Activated CD4-positive, alpha-beta T cell treated with anti-CD3 and anti-CD28 coated beads for 36 hours (primary cell): ENCODE results near the gene HNRNPUL2. TPM values are rescaled to one million over a fixed set of nuclear protein-coding genes. Genes with fewer than 3 reads are reported as not detected.
A peak's percentile ranks its signal among the peaks of the same experiment; 100 is the strongest.
"Not testable (repeated sequence)": the region's sequence is repeated elsewhere in the genome, so short reads cannot be mapped to it uniquely, and the experiment has no call there.

Experiments
- ATAC-seq: fragments of 200-7000 bp; cut with Tn5 transposase; one replicate; pipeline ENCODE4 v1.10.0; 2021; ENCODE audit warnings: mild to moderate bottlenecking, moderate library complexity
- CTCF ChIA-PET: fragments of 350-600 bp; sonication (Branson Sonifier 250); formaldehyde crosslinking; loops from one replicate; lab custom pipeline; 2021; ENCODE audit warnings: antibody characterized with exemption; lab: Charles Lee
- POLR2A ChIA-PET: fragments of 350-600 bp; sonication (Branson Sonifier 250); formaldehyde crosslinking; loops from one replicate; lab custom pipeline; 2021; ENCODE audit warnings: antibody characterized with exemption, inconsistent platforms; lab: Charles Lee
- DNase-seq: peaks from one replicate; pipeline ENCODE4 v3.0.0-alpha.2; 2020
- H3K27ac Mint-ChIP-seq: one replicate; pipeline ENCODE4 v1.8.0; 2021; ENCODE audit warnings: mixed read lengths
- H3K27me3 Mint-ChIP-seq: one replicate; pipeline ENCODE4 v1.8.0; 2021; ENCODE audit warnings: mixed read lengths
- H3K36me3 Mint-ChIP-seq: one replicate; pipeline ENCODE4 v1.8.0; 2021; ENCODE audit warnings: low read depth, mixed read lengths
- H3K4me1 Mint-ChIP-seq: one replicate; pipeline ENCODE4 v1.8.0; 2021; ENCODE audit warnings: mixed read lengths
- H3K4me3 Mint-ChIP-seq: one replicate; pipeline ENCODE4 v1.8.0; 2021; ENCODE audit warnings: mild to moderate bottlenecking, moderate library complexity, mixed read lengths
- H3K9me3 Mint-ChIP-seq: one replicate; pipeline ENCODE4 v1.8.0; 2021; ENCODE audit warnings: low read depth, mixed read lengths
- intact Hi-C, 2 experiments: fragments of 100-400 bp; cut with DNase I in 1 of 2; cut with micrococcal nuclease in 1 of 2; formaldehyde crosslinking; loops; one replicate each; pipeline versions ENCODE4 v1.14.2 to v1.15.1; 2022 to 2024; cut with DNase I, micrococcal nuclease
- total RNA-seq, 2 experiments: library from RNA; stranded (reverse); gene quantifications; one replicate each; pipeline ENCODE4 v1.2.3, GENCODE V29; 2021

Gene HNRNPUL2
- total RNA-seq = 10 to 100 TPM; 48.7 to 59.6 TPM

GRCh38 chr11:62727165-62727871 is at the start of gene HNRNPUL2:
HNRNPUL2 (minus strand) TSS chr11:62727457; CDS start chr11:62727156, 301 bp downstream.
- ChIA-PET CTCF (interaction anchor here (0.7 to 1.6 kb wide), 18 partner anchors 10 to 303 kb away, joined by 3 to 10 read pairs (median 4); partner anchors contain the start of genes POLR2G, TUT1 and ZBTB3), POLR2A (interaction anchor here (0.6 to 3.7 kb wide), 32 partner anchors 8 to 1393 kb away, joined by 3 to 69 read pairs (median 4); partner anchors contain the start of genes C11orf98, CSKMT, CYB561A3 and EEF1G)
- DNase-seq (peak; percentile 99), ATAC-seq (peak; percentile 89)
- no peaks in the 10 kb centered on the region for H3K9me3 Mint-ChIP-seq
- peaks cover 57% of the 10 kb centered on the region for H3K36me3 Mint-ChIP-seq
- peak within 1 kb of the TSS; percentile 87 for H3K4me3 Mint-ChIP-seq
- H3K27me3 Mint-ChIP-seq = no peaks in the 10 kb centered on the region
- H3K4me1 Mint-ChIP-seq = peaks cover 39% of the 10 kb centered on the region
- intact Hi-C loops = loop anchor here (1.0 to 5.0 kb wide), 22 partner anchors 18 to 1590 kb away; partner anchors contain the start of genes TMEM179B (in 2 of the 2), UQCC3 (in 2 of the 2), C11orf98 (in 1 of the 2) and CSKMT (in 1 of the 2)
- peak within 1 kb of the TSS; percentile 97 for H3K27ac Mint-ChIP-seq

GRCh38 chr11:62775646-62776045 is 48.4 kb upstream of the HNRNPUL2 start:
- ChIA-PET CTCF (interaction anchor here (0.8 to 10.7 kb wide), 3 partner anchors 8 to 25 kb away, joined by 3 to 75 read pairs (median 3); partner anchors contain the start of gene TMEM179B), POLR2A (interaction anchor here (1.7 kb wide), 1 partner anchor 65 kb away, joined by 9 read pairs; no protein-coding TSS in a partner anchor)
- H3K4me1 Mint-ChIP-seq = peaks cover 28% of the 10 kb centered on the region
- peak overlapping the region; percentile 24 for H3K27ac Mint-ChIP-seq
- H3K4me3 Mint-ChIP-seq = no peak overlapping the region
- peaks cover 26% of the 10 kb centered on the region for H3K36me3 Mint-ChIP-seq
- ATAC-seq (no peak), DNase-seq (no peak)
- H3K27me3 Mint-ChIP-seq = no peaks in the 10 kb centered on the region
- intact Hi-C loops = no loop called here
- no peaks in the 10 kb centered on the region for H3K9me3 Mint-ChIP-seq

GRCh38 chr11:62774407-62774806 is 47.1 kb upstream of the HNRNPUL2 start:
- Mint-ChIP-seq H3K9me3 (no peaks in the 10 kb centered on the region), H3K4me3 (no peak overlapping the region), H3K27me3 (no peaks in the 10 kb centered on the region), H3K27ac (no peak overlapping the region), H3K4me1 (peaks cover 39% of the 10 kb centered on the region), H3K36me3 (peaks cover 31% of the 10 kb centered on the region)
- intact Hi-C loops = no loop called here
- POLR2A ChIA-PET = interaction anchor here (1.4 to 1.7 kb wide), 2 partner anchors 21 to 67 kb away, joined by 4 to 9 read pairs; partner anchors contain the start of gene ZBTB3
- CTCF ChIA-PET = interaction anchor here (0.7 to 10.7 kb wide), 4 partner anchors 9 to 231 kb away, joined by 3 to 75 read pairs (median 4); partner anchors contain the start of genes POLR2G and TMEM179B
- DNase-seq (no peak), ATAC-seq (no peak)

GRCh38 chr11:62771144-62772021 is 44.1 kb upstream of the HNRNPUL2 start, which contains the start of gene TAF6L:
TAF6L (plus strand) TSS chr11:62771396; CDS start chr11:62775784, 4,388 bp downstream.
- H3K27ac Mint-ChIP-seq = peak within 1 kb of the TSS; percentile 89
- H3K27me3 Mint-ChIP-seq = no peaks in the 10 kb centered on the region
- no peaks in the 10 kb centered on the region for H3K9me3 Mint-ChIP-seq
- POLR2A ChIA-PET = interaction anchor here (0.6 to 3.1 kb wide), 9 partner anchors 10 to 110 kb away, joined by 3 to 19 read pairs (median 5); partner anchors contain the start of genes C11orf98, CSKMT, HNRNPUL2 and POLR2G
- peaks cover 26% of the 10 kb centered on the region for H3K4me1 Mint-ChIP-seq
- CTCF ChIA-PET = interaction anchor here (0.7 to 10.7 kb wide), 9 partner anchors 8 to 197 kb away, joined by 3 to 75 read pairs (median 4); partner anchors contain the start of genes TMEM179B and ZBTB3
- peaks cover 19% of the 10 kb centered on the region for H3K36me3 Mint-ChIP-seq
- intact Hi-C loops = loop anchor here (1.0 to 2.0 kb wide), 14 partner anchors 10 to 180 kb away; partner anchors contain the start of genes POLR2G (in 2 of the 2), TMEM179B (in 2 of the 2), ZBTB3 (in 2 of the 2) and HNRNPUL2 (in 1 of the 2)
- ATAC-seq (peak; percentile 87), DNase-seq (peak; percentile 98)
- H3K4me3 Mint-ChIP-seq = peak within 1 kb of the TSS; percentile 85

GRCh38 chr11:62770778-62771143 is 43.5 kb upstream of the HNRNPUL2 start:
- Mint-ChIP-seq H3K36me3 (peaks cover 18% of the 10 kb centered on the region), H3K4me3 (peak overlapping the region; percentile 85), H3K4me1 (peaks cover 26% of the 10 kb centered on the region), H3K9me3 (no peaks in the 10 kb centered on the region), H3K27ac (peak overlapping the region; percentile 89), H3K27me3 (no peaks in the 10 kb centered on the region)
- ChIA-PET POLR2A (interaction anchor here (0.6 to 3.1 kb wide), 8 partner anchors 9 to 111 kb away, joined by 3 to 19 read pairs (median 5); partner anchors contain the start of genes C11orf98, CSKMT, HNRNPUL2 and POLR2G), CTCF (interaction anchor here (0.8 to 10.7 kb wide), 5 partner anchors 8 to 112 kb away, joined by 3 to 75 read pairs (median 4); partner anchors contain the start of genes TMEM179B and ZBTB3)
- intact Hi-C loops = loop anchor here (1.0 to 2.0 kb wide), 14 partner anchors 9 to 179 kb away; partner anchors contain the start of genes POLR2G (in 2 of the 2), TMEM179B (in 2 of the 2), ZBTB3 (in 2 of the 2) and HNRNPUL2 (in 1 of the 2)
- ATAC-seq (no peak), DNase-seq (peak; percentile 43)

GRCh38 chr11:62760867-62761227 is 33.6 kb upstream of the HNRNPUL2 start:
- H3K4me3 Mint-ChIP-seq = peak overlapping the region; percentile 89
- POLR2A ChIA-PET = interaction anchor here (1.0 to 1.8 kb wide), 4 partner anchors 9 to 120 kb away, joined by 4 to 9 read pairs (median 4); partner anchors contain the start of genes SLC3A2 and TAF6L
- H3K36me3 Mint-ChIP-seq = peaks cover 17% of the 10 kb centered on the region
- peak overlapping the region; percentile 42 for H3K27ac Mint-ChIP-seq
- H3K4me1 Mint-ChIP-seq = peaks cover 21% of the 10 kb centered on the region
- intact Hi-C loops = loop anchor here (1.0 to 2.0 kb wide), 12 partner anchors 8 to 1480 kb away; partner anchors contain the start of genes TAF6L (in 2 of the 2), TMEM179B (in 2 of the 2), FKBP2 (in 1 of the 2) and GANAB (in 1 of the 2)
- ATAC-seq, H3K9me3 Mint-ChIP-seq, H3K27me3 Mint-ChIP-seq: not testable (repeated sequence)
- CTCF ChIA-PET = interaction anchor here (0.6 kb wide), 1 partner anchor 91 kb away, joined by 4 read pairs; no protein-coding TSS in a partner anchor
- peak; percentile 41 for DNase-seq

GRCh38 chr11:62757846-62758788 is 30.9 kb upstream of the HNRNPUL2 start:
- DNase-seq (no peak), ATAC-seq (no peak)
- Mint-ChIP-seq H3K4me3 (no peak overlapping the region), H3K9me3 (no peaks in the 10 kb centered on the region), H3K4me1 (peaks cover 21% of the 10 kb centered on the region), H3K36me3 (peaks cover 7% of the 10 kb centered on the region), H3K27me3 (no peaks in the 10 kb centered on the region), H3K27ac (no peak overlapping the region)
- intact Hi-C loops = no loop called here
- CTCF ChIA-PET = interaction anchor here (0.6 to 1.2 kb wide), 3 partner anchors 36 to 125 kb away, joined by 3 to 4 read pairs (median 3); no protein-coding TSS in a partner anchor
- POLR2A ChIA-PET = interaction anchor here (0.5 to 1.6 kb wide), 3 partner anchors 74 to 166 kb away, joined by 3 to 5 read pairs (median 3); partner anchors contain the start of gene STX5

- Mint-ChIP-seq H3K9me3 (no peaks in the 10 kb centered on the region), H3K27ac (no peak overlapping the region), H3K36me3 (peaks cover 4% of the 10 kb centered on the region), H3K4me1 (peaks cover 19% of the 10 kb centered on the region), H3K4me3 (peak overlapping the region; percentile 96), H3K27me3 (no peaks in the 10 kb centered on the region)
- DNase-seq = no peak
- ChIA-PET POLR2A (interaction anchor here (2.1 to 2.4 kb wide), 3 partner anchors 31 to 101 kb away, joined by 11 to 69 read pairs (median 17); no protein-coding TSS in a partner anchor), CTCF (interaction anchor here (0.7 to 2.5 kb wide), 6 partner anchors 14 to 163 kb away, joined by 3 to 29 read pairs (median 3); partner anchors contain the start of gene TMEM179B)
- intact Hi-C loops = loop anchor here in 1 of 2 experiments (2.0 kb wide), 1 partner anchor 102 kb away; the partner anchor contains the start of gene INTS5
- ATAC-seq = no peak
Measured at GRCh38 chr11:62755086-62755615, 27.9 kb upstream of the HNRNPUL2 start.
